GM12878 (cell line): ENCODE measurements around the gene EHD1. TPM values are rescaled to one million over a fixed set of nuclear protein-coding genes. Genes with fewer than 3 reads are reported as not detected.

Experiments
- ATF7 ChIP-seq: fragments of 450-650 bp; IDR thresholded peaks from 2 replicates; pipeline ENCODE4 v1.6.1; 2016; ENCODE audit warnings: low read depth, mild to moderate bottlenecking
- BCL3 ChIP-seq: IDR thresholded peaks from 2 replicates; pipeline ENCODE4 v1.6.1; 2011; ENCODE audit warnings: borderline replicate concordance, low read depth, mild to moderate bottlenecking, moderate library complexity, low read length; ENCODE audit not compliant: insufficient read depth, poor library complexity, severe bottlenecking
- CBX5 ChIP-seq: sonication (generic); IDR thresholded peaks from 2 replicates; pipeline ENCODE4 v1.6.1; 2016; ENCODE audit warnings: low read depth, moderate library complexity, mild to moderate bottlenecking, inconsistent platforms
- CREB1 ChIP-seq: IDR thresholded peaks from 2 replicates; pipeline ENCODE4 v1.6.1; 2012; ENCODE audit warnings: low read depth, mild to moderate bottlenecking, inconsistent platforms
- IKZF2 ChIP-seq, 2 experiments: fragments of 450-650 bp; IDR thresholded peaks; 2 replicates each; pipeline ENCODE4 v1.6.1; 2017; ENCODE audit warnings: mild to moderate bottlenecking in 2 of 2, moderate library complexity in 2 of 2
- MAX ChIP-seq: IDR thresholded peaks from 2 replicates; pipeline ENCODE4 v1.6.1; 2012; ENCODE audit warnings: low read depth, low read length, improper control_type of control experiment
- MEF2A ChIP-seq: IDR thresholded peaks from 2 replicates; pipeline ENCODE4 v1.6.1; 2011; ENCODE audit warnings: low read depth, mild to moderate bottlenecking, low read length, moderate library complexity; ENCODE audit not compliant: insufficient read depth
- NFIC ChIP-seq: IDR thresholded peaks from 2 replicates; pipeline ENCODE4 v1.6.1; 2012; ENCODE audit warnings: low read depth, mild to moderate bottlenecking, inconsistent platforms, low read length, moderate library complexity
- NR2C1 ChIP-seq: fragments of 450-650 bp; IDR thresholded peaks from 2 replicates; pipeline ENCODE4 v1.6.1; 2017; ENCODE audit warnings: antibody characterized with exemption, mild to moderate bottlenecking, moderate library complexity
- PBX3 ChIP-seq: IDR thresholded peaks from 2 replicates; pipeline ENCODE4 v1.6.1; 2011; ENCODE audit warnings: mild to moderate bottlenecking, low read depth, low read length, moderate library complexity; ENCODE audit not compliant: insufficient replicate concordance
- POLR2A ChIP-seq: IDR thresholded peaks from 2 replicates; pipeline ENCODE4 v1.6.1; 2011; ENCODE audit warnings: low read depth, mild to moderate bottlenecking, low read length
- RFX5 ChIP-seq: IDR thresholded peaks from 2 replicates; pipeline ENCODE4 v1.6.1; 2011; ENCODE audit warnings: low read depth, low read length, improper control_type of control experiment
- SIN3A ChIP-seq: IDR thresholded peaks from 2 replicates; pipeline ENCODE4 v1.6.1; 2012; ENCODE audit warnings: low read depth, low read length, improper control_type of control experiment
- SPI1 ChIP-seq: IDR thresholded peaks from 2 replicates; pipeline ENCODE4 v1.6.1; 2011; ENCODE audit warnings: low read depth, mild to moderate bottlenecking, low read length, moderate library complexity, borderline replicate concordance; ENCODE audit not compliant: insufficient read depth
- TCF7 ChIP-seq: IDR thresholded peaks from 2 replicates; pipeline ENCODE4 v1.6.1; 2014; ENCODE audit warnings: antibody characterized with exemption, borderline replicate concordance
- USF1 ChIP-seq: IDR thresholded peaks from 2 replicates; pipeline ENCODE4 v1.6.1; 2011; ENCODE audit warnings: borderline replicate concordance, low read depth, mild to moderate bottlenecking, moderate library complexity, mixed read lengths, low read length; ENCODE audit not compliant: insufficient read depth; ENCODE audit errors: extremely low read length
- ZBTB4 ChIP-seq: fragments of 450-650 bp; formaldehyde crosslinking; IDR thresholded peaks from 2 replicates; pipeline ENCODE4 v1.4.0; 2022; ENCODE audit warnings: mild to moderate bottlenecking, moderate library complexity
- ZSCAN29 ChIP-seq: fragments of 450-650 bp; IDR thresholded peaks from 2 replicates; pipeline ENCODE4 v1.6.1; 2017; ENCODE audit warnings: mild to moderate bottlenecking, moderate library complexity
- polyA plus RNA-seq, 11 experiments: library from polyadenylated mRNA; depleted of rRNA in 4 of 11; unstranded in 6 of 11; stranded (reverse) in 5 of 11; fragments of >200 nt; fragmentation: Nextera tagmentation in 4 of 11; fragmentation: Illumina TruSeq in 1 of 11; extraction: Ambion mirVana in 4 of 11; extraction: Trizol in 1 of 11; gene quantifications; 1 replicate in 1 of 11; 2 replicates in 10 of 11; pipeline versions ENCODE4 v1.2.1 to v1.2.3, GENCODE V29; 2011 to 2016; ENCODE audit warnings: inconsistent platforms in 2 of 11, missing spikeins in 2 of 11, low read depth in 1 of 11
- total RNA-seq, 4 experiments: library from RNA; depleted of rRNA in 3 of 4; stranded (reverse); fragments of >200 nt in 3 of 4; fragmentation: Illumina TruSeq in 1 of 4; extraction: Trizol in 1 of 4; gene quantifications; 2 replicates each; pipeline versions ENCODE4 v1.2.1 to v1.2.3, GENCODE V29; 2013 to 2021
- TF ChIP-seq, protein P1 (sequence below): IDR thresholded peaks from 2 replicates; pipeline ENCODE4 v1.6.1; 2011; ENCODE audit warnings: low read depth, mild to moderate bottlenecking, low read length, moderate library complexity, borderline replicate concordance; ENCODE audit errors: extremely low read depth

Gene EHD1
- total and polyA plus RNA-seq, 10 of the 15 experiments (the other 5 are each of a cell fraction or from before 2014, with no cell fraction given): 1.0 to 165 (median 66.5) TPM

- TF ChIP-seq MEF2A (no peak), SPI1 (no peak), BCL3 (no peak), IKZF2 (IDR thresholded peaks at IDR 0.05) (no peak), ATF7 (peak; percentile 98), USF1 (no peak), SIN3A (0 out of 2 replicates have a peak, but pooled peaks have one; percentile 63), NFIC (no peak), TCF7 (no peak), POLR2A (peak; percentile 65; the same call in 1 of the 2 replicates), RFX5 (no peak), CREB1 (peak; percentile 91), ZBTB4 (CRISPR knock-in tag) (no peak), PBX3 (peak; percentile 24), MAX (peak; percentile 49; the same call in 1 of the 2 replicates), CBX5 (no peak), ZSCAN29 (no peak), NR2C1 (0 out of 2 replicates have a peak, but pooled peaks have one; percentile 25)
- TF ChIP-seq, protein P1, sequence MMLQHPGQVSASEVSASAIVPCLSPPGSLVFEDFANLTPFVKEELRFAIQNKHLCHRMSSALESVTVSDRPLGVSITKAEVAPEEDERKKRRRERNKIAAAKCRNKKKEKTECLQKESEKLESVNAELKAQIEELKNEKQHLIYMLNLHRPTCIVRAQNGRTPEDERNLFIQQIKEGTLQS: no peak
These were observed 45.8 kb upstream of the EHD1 start, which contains the start of gene PPP2R5B (continued) for GRCh38 chr11:64923944-64924909.
